Neural crest cell (in vitro differentiated cells): ENCODE results near the gene MARK3. TPM values are rescaled to one million over a fixed set of nuclear protein-coding genes. Genes with fewer than 3 reads are reported as not detected.

Experiments
- DNase-seq: peaks from one replicate; pipeline ENCODE4 v3.0.0; 2021; ENCODE audit warnings: low read depth, mixed read lengths, low spot score
- H3K27ac Mint-ChIP-seq: one replicate; pipeline ENCODE4 v1.8.0; 2021; ENCODE audit warnings: mild to moderate bottlenecking, mixed read lengths; ENCODE audit not compliant: unreplicated experiment
- H3K27me3 Mint-ChIP-seq: 2 replicates; pipeline ENCODE4 v1.8.0; 2021; ENCODE audit warnings: low read depth, mild to moderate bottlenecking, mixed read lengths
- H3K36me3 Mint-ChIP-seq: 2 replicates; pipeline ENCODE4 v1.8.0; 2021; ENCODE audit warnings: low read depth, mild to moderate bottlenecking, mixed read lengths
- H3K4me1 Mint-ChIP-seq: 2 replicates; pipeline ENCODE4 v1.8.0; 2021; ENCODE audit warnings: mixed read lengths
- H3K4me3 Mint-ChIP-seq: one replicate; pipeline ENCODE4 v1.8.0; 2021; ENCODE audit warnings: mild to moderate bottlenecking, mixed read lengths
- H3K9me3 Mint-ChIP-seq: 2 replicates; pipeline ENCODE4 v1.8.0; 2021; ENCODE audit warnings: mixed read lengths
- long read RNA-seq: library from polyadenylated mRNA; unstranded; transcript quantifications from one replicate; pipeline ENCODE4 v2.0.0, GENCODE V29; 2020
- total RNA-seq: library from RNA; stranded (reverse); gene quantifications from 2 replicates; pipeline ENCODE4 v1.2.1, GENCODE V29; 2021
- TF ChIP-seq, protein P1 (sequence below): fragments of 200-600 bp; sonication (generic); conservative IDR thresholded peaks from 2 replicates; pipeline ENCODE4 v1.5.0; 2021; ENCODE audit warnings: antibody characterized with exemption, mild to moderate bottlenecking

The MARK3 gene
- total RNA-seq, result 98.8 and 109 TPM in 2 replicates
- long read RNA-seq, partial matches to known transcripts, result 10 of 18 reads
- long read RNA-seq, other reads (novel, unspliced or antisense), result 5 of 18 reads

GRCh38 chr14:103385152-103385928 is at the start of gene MARK3:
Gene MARK3 (plus strand): TSS chr14:103385415. CDS start chr14:103386030, 615 bp downstream.
- peaks cover 28% of the 10 kb centered on the region for H3K4me1 Mint-ChIP-seq
- peak within 1 kb of the TSS; percentile 97 for H3K4me3 Mint-ChIP-seq
- TF ChIP-seq, protein P1, sequence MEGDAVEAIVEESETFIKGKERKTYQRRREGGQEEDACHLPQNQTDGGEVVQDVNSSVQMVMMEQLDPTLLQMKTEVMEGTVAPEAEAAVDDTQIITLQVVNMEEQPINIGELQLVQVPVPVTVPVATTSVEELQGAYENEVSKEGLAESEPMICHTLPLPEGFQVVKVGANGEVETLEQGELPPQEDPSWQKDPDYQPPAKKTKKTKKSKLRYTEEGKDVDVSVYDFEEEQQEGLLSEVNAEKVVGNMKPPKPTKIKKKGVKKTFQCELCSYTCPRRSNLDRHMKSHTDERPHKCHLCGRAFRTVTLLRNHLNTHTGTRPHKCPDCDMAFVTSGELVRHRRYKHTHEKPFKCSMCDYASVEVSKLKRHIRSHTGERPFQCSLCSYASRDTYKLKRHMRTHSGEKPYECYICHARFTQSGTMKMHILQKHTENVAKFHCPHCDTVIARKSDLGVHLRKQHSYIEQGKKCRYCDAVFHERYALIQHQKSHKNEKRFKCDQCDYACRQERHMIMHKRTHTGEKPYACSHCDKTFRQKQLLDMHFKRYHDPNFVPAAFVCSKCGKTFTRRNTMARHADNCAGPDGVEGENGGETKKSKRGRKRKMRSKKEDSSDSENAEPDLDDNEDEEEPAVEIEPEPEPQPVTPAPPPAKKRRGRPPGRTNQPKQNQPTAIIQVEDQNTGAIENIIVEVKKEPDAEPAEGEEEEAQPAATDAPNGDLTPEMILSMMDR, result peak; percentile 38
- H3K36me3 Mint-ChIP-seq, result no peaks in the 10 kb centered on the region
- peaks cover 4% of the 10 kb centered on the region for H3K9me3 Mint-ChIP-seq
- peak; percentile 92 for DNase-seq
- peaks cover 16% of the 10 kb centered on the region for H3K27me3 Mint-ChIP-seq
- H3K27ac Mint-ChIP-seq, result peak within 1 kb of the TSS; percentile 97

DNA sequence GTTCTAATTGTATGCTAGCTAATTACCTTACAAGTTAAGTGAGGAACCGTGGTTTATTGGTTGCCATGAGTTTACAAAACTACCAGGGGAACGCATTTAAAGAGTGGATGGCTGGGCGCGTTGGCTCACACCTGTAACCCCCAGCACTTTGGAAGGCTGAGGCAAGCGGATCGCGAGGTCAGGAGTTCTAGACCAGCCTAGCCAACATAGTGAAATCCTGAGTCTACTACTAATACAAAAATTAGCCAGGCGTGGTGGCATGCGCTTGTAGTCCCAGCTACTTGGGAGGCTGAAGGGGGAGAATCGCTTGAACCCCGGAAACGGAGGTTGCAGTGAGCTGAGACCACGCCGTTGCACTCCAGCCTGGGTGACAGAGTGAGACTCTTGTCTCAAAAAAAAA is 49.0 kb upstream of the MARK3 start:
- TF ChIP-seq, protein P1, result no peak
- no peak overlapping the region for H3K27ac Mint-ChIP-seq
- H3K9me3 Mint-ChIP-seq, result no peaks in the 10 kb centered on the region
- H3K4me3 Mint-ChIP-seq, result peak overlapping the region; percentile 95
- peaks cover 45% of the 10 kb centered on the region for H3K36me3 Mint-ChIP-seq
- H3K27me3 Mint-ChIP-seq, result peaks cover 2% of the 10 kb centered on the region
- DNase-seq, result no peak
- H3K4me1 Mint-ChIP-seq, result peaks cover 51% of the 10 kb centered on the region

- TF ChIP-seq, protein P1, result no peak
- H3K27ac Mint-ChIP-seq, result no peak overlapping the region
- H3K4me3 Mint-ChIP-seq, result peak overlapping the region; percentile 51
- peaks cover 54% of the 10 kb centered on the region for H3K36me3 Mint-ChIP-seq
- H3K4me1 Mint-ChIP-seq, result peaks cover 39% of the 10 kb centered on the region
- no peak for DNase-seq
- no peaks in the 10 kb centered on the region for H3K9me3 Mint-ChIP-seq
- peaks cover 2% of the 10 kb centered on the region for H3K27me3 Mint-ChIP-seq
Observed at GRCh38 chr14:103337794-103338193, 47.4 kb upstream of the MARK3 start.

DNA sequence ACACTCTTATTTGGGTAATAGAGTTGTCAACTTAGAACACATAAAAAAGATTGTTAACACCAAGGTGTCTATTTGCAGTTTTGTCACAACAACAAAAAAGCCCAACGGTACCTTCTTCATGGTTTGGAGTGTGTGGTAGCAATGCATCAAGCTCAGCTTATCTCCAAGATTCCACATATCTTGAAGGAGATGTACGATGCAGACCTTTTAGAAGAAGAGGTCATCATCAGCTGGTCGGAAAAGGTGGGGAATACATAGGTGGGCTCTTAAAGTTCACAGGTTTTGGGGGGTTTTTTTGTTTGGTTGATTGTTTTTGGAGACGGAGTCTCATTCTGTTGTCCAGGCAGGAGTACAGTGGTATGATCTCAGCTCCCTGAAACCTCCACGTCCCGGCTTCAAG is 45.7 kb upstream of the MARK3 start:
- TF ChIP-seq, protein P1, result no peak
- Mint-ChIP-seq H3K36me3 (peaks cover 55% of the 10 kb centered on the region), H3K9me3 (no peaks in the 10 kb centered on the region), H3K27me3 (no peaks in the 10 kb centered on the region), H3K4me3 (peak overlapping the region; percentile 49), H3K27ac (no peak overlapping the region), H3K4me1 (peaks cover 35% of the 10 kb centered on the region)
- no peak for DNase-seq

DNA sequence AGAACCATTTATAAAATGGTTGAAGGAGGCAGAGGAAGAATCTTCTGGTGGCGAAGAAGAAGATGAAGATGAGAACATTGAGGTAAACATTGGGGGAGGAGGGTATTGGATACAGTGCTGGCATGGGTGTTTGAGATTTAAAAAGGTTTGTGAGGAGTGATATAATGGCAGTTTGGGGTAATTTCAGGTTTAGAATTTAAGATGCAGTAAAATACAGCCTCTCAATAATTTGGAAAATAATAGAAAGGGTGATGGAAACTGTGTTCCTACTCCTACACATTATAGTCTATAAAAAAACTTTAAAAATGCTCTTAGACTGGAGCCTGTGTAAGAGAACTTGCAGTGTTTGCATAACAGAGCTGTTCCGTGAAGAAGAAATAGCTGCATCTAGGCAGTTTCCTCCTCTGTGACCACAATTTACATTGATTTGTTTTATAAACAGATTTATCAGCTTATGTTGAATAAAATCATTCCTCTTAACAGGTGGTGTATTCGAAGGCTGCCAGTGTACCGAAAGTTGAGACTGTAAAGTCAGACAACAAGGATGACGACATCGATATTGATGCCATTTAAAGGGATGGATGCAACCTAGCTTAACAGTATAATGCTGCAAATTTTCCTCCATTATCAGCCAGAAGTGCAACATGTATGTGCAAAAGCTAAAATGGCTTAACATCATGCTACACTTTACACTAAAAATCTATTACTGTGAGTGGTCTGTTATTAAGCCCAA is 44.6 kb upstream of the MARK3 start:
- H3K36me3 Mint-ChIP-seq, result peaks cover 50% of the 10 kb centered on the region
- H3K9me3 Mint-ChIP-seq, result no peaks in the 10 kb centered on the region
- no peak for DNase-seq
- no peak overlapping the region for H3K27ac Mint-ChIP-seq
- peak overlapping the region; percentile 49 for H3K4me3 Mint-ChIP-seq
- H3K4me1 Mint-ChIP-seq, result peaks cover 29% of the 10 kb centered on the region
- TF ChIP-seq, protein P1, result no peak
- H3K27me3 Mint-ChIP-seq, result no peaks in the 10 kb centered on the region
